Thymus (tissue), 14 donors: ENCODE results near the gene HLA-DOA. TPM values are rescaled to one million over a fixed set of nuclear protein-coding genes. Genes with fewer than 3 reads are reported as not detected.

Experiments
- DNase-seq, 9 donors: peaks; one replicate each; pipeline ENCODE4 v3.0.0-alpha.2; 2013; ENCODE audit warnings: low spot score in 9 of 9, low read depth in 6 of 9, missing footprints in 1 of 9
- H3K27ac ChIP-seq, 2 donors: one replicate each; pipeline ENCODE4 v1.5.1; 2013; ENCODE audit warnings: control low read depth in 1 of 2, low read depth in 1 of 2, low read length in 1 of 2, mild to moderate bottlenecking in 1 of 2, moderate library complexity in 1 of 2
- H3K27me3 ChIP-seq, 2 donors: one replicate each; pipeline ENCODE4 v1.5.1; 2013; ENCODE audit warnings: low read length in 1 of 2; ENCODE audit not compliant: control insufficient read depth in 2 of 2, insufficient read depth in 1 of 2
- H3K36me3 ChIP-seq, 2 donors: one replicate each; pipeline ENCODE4 v1.5.1; 2013; ENCODE audit warnings: low read length in 1 of 2, mild to moderate bottlenecking in 1 of 2, moderate library complexity in 1 of 2; ENCODE audit not compliant: control insufficient read depth in 2 of 2, insufficient read depth in 2 of 2
- H3K4me1 ChIP-seq, 2 donors: one replicate each; pipeline ENCODE4 v1.5.1; 2013; ENCODE audit warnings: low read length in 2 of 2; ENCODE audit not compliant: control insufficient read depth in 2 of 2, insufficient read depth in 2 of 2
- H3K4me3 ChIP-seq, 2 donors: one replicate each; pipeline ENCODE4 v1.5.1; 2013; ENCODE audit warnings: low read length in 2 of 2, control low read depth in 1 of 2, mild to moderate bottlenecking in 1 of 2
- H3K9me3 ChIP-seq, 2 donors: one replicate each; pipeline ENCODE4 v1.5.1; 2013; ENCODE audit warnings: low read length in 1 of 2, mild to moderate bottlenecking in 1 of 2; ENCODE audit not compliant: control insufficient read depth in 2 of 2, insufficient read depth in 1 of 2
- WGBS: extraction: QIAGEN DNeasy Blood & Tissue Kit; methylation state at CpG from one replicate; pipeline ENCODE4 v1.1.7; 2013; 5-methylcytosine and 5-hydroxymethylcytosine counted together
- long read RNA-seq, 10 donors: transcript quantifications; one replicate each; lab custom pipeline, GENCODE V29; 2026
- polyA plus RNA-seq: library from polyadenylated mRNA; stranded (reverse); fragments of 200-250 nt; gene quantifications from one replicate; pipeline ENCODE4 v1.2.3, GENCODE V29; 2013
- total RNA-seq: library from RNA; stranded (reverse); fragments of 120-200 nt; gene quantifications from one replicate; pipeline ENCODE4 v1.2.4, GENCODE V29; 2013
- donor health status: healthy.

Gene HLA-DOA
- total RNA-seq = 38.8 TPM
- 27.9 TPM for polyA plus RNA-seq
- long read RNA-seq, donor 1, partial matches to known transcripts = 0 of 1 reads
- long read RNA-seq, donor 1, other reads (novel, unspliced or antisense) = 0 of 1 reads
- long read RNA-seq, donor 2 = 0 reads
- long read RNA-seq, donor 3, transcript HLA-DOA-201 (5 exons, 3,489 nt) = major isoform, 8 of 20 reads
- long read RNA-seq, donor 3, partial matches to known transcripts = 8 of 20 reads
- long read RNA-seq, donor 3, other reads (novel, unspliced or antisense) = 0 of 20 reads
- long read RNA-seq, donor 4, partial matches to known transcripts = 0 of 2 reads
- long read RNA-seq, donor 4, other reads (novel, unspliced or antisense) = 0 of 2 reads
- long read RNA-seq, donor 5, transcript HLA-DOA-201 (5 exons, 3,489 nt) = major isoform, 9 of 18 reads
- long read RNA-seq, donor 5, partial matches to known transcripts = 8 of 18 reads
- long read RNA-seq, donor 5, other reads (novel, unspliced or antisense) = 0 of 18 reads
- long read RNA-seq, donor 6, partial matches to known transcripts = 0 of 1 reads
- long read RNA-seq, donor 6, other reads (novel, unspliced or antisense) = 0 of 1 reads
- long read RNA-seq, donor 7, partial matches to known transcripts = 0 of 3 reads
- long read RNA-seq, donor 7, other reads (novel, unspliced or antisense) = 0 of 3 reads
- long read RNA-seq, donor 8, partial matches to known transcripts = 0 of 3 reads
- long read RNA-seq, donor 8, other reads (novel, unspliced or antisense) = 0 of 3 reads
- long read RNA-seq, donor 9 = 0 reads
- long read RNA-seq, donor 10, partial matches to known transcripts = 7 of 11 reads
- long read RNA-seq, donor 10, other reads (novel, unspliced or antisense) = 0 of 11 reads

DNA sequence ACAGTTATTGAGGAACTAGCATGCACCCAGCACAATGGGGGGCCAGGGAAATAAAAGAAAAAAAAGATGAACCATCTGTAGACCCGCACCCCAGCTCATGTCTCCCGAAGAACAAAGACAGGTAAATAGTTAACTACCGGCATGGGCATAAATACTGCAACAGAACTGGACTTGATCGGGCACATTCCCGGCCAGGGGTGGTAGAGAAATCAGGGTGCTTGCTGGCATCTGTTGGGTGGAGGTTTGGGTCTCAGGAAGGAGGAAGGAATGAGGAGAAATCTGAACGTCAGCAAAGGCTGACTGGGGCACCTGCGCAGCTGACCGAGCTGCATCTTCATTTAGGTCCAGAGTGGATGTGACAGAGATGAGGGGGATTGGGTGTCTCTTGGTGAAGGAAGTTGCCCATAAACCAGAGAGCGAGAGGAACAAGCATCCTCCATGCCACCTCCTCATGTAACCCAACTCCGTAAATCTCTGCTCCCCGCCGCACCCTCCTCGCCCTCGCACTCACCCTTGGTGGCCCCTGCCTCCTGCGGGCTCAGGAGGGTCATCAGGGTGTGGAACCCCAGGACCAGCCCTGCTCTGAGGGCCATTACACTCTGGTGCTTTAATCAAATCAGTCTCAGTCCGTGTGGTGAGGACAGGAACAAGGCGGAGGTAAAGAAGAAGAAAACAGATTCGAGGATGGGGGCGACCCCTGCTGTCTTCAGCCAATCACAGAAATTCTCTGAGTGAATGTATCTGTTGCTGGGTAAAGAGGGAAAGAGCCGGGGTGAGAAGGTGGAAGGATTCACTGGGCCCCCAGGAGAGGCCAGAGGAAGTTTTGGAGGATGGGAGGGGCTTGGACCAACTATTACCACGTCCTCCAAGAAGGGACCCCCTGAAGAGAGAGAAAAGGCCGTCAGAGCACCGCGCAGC lies at the start of gene HLA-DOA:
Gene HLA-DOA, minus strand, starts transcription at position 648 of the 918 bp plus-strand sequence.
- Histone ChIP-seq H3K4me3 (peak within 1 kb of the TSS; percentile 45 to 47), H3K27ac (peak within 1 kb of the TSS; percentile 22 to 44), H3K27me3 (peaks cover 0 to 8% of the 10 kb centered on the region in 2 donors), H3K36me3 (no peaks in the 10 kb centered on the region), H3K9me3 (no peaks in the 10 kb centered on the region), H3K4me1 (peaks cover 0 to 9% of the 10 kb centered on the region in 2 donors)
- WGBS = 15% methylated on average over 24 of the region's 24 CpGs
- DNase-seq = peak in 7 of 9 donors; percentile 29 to 83 (median 54)

DNA sequence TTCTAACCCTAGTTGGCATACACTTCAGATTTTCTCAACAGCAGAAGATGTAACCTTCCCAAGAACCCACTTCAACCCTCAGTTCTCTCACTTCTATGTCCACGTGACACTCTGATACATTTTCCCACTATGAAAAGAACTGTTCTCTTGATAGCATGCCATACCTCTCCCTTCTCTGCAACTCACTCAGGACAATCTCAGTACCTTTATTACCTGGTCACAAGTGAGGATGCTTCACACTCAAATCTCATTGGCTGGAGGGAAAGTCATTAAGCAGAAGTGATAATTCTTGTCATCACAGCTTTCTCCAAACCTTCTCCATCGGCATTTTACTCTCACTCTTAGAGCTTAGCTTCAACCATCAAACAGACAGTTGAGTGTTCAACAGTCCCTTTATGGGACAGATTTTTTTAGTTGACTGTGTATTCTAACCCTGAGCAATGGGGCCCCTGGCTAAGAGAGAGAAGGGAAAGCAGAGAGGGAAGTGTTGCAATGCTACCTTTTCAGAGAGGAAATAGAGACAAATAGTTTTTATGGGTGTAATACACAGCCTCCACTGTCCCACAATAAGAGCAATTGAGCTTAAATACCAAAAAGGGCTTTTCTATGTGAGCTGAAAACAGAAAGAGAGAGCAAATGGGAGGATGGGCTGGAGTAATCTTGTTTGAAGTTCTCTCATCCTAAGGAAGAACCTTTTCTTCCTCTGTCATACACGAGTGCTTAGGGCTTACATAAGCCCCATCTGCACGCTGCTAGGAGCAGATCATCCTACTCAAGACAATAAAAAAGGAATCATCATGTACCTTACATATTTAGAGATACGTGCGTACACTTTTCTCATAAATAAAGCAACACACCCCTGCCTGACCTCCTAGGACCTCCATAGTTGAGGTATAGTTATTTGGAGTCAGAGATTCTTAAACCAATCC lies 48.1 kb upstream of the HLA-DOA start:
- DNase-seq = peak in 1 of 9 donors; percentile 20
- WGBS = 61% methylated on average over 6 of the region's 6 CpGs
- H3K27me3 ChIP-seq = no peaks in the 10 kb centered on the region
- no peak overlapping the region for H3K4me3 ChIP-seq
- H3K9me3 ChIP-seq = no peaks in the 10 kb centered on the region
- H3K4me1 ChIP-seq = no peaks in the 10 kb centered on the region
- no peaks in the 10 kb centered on the region for H3K36me3 ChIP-seq
- H3K27ac ChIP-seq = no peak overlapping the region

DNA sequence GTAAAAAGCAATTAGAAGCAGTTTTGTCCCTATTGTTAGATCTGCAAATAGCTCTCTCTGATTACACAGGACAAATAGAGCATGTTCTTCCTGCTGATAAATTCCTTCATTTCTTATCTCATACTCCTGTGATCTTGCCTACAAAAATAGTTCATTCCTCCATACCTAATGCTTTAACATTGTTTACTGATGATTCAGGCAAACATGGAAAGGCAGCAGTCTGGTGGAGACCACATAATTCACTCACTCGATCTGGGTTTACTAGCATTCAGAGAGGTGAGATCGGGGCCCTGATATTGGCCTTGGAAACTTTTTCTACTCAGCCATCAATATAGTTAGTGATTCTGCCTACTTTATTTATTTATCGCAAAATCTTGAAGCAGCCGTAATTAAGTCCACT lies 43.8 kb upstream of the HLA-DOA start:
- Histone ChIP-seq H3K4me3 (no peak overlapping the region), H3K27ac (no peak overlapping the region), H3K4me1 (no peaks in the 10 kb centered on the region), H3K27me3 (no peaks in the 10 kb centered on the region), H3K9me3 (no peaks in the 10 kb centered on the region), H3K36me3 (no peaks in the 10 kb centered on the region)
- no peak for DNase-seq
- 47% methylated on average over 4 of the region's 4 CpGs for WGBS

DNA sequence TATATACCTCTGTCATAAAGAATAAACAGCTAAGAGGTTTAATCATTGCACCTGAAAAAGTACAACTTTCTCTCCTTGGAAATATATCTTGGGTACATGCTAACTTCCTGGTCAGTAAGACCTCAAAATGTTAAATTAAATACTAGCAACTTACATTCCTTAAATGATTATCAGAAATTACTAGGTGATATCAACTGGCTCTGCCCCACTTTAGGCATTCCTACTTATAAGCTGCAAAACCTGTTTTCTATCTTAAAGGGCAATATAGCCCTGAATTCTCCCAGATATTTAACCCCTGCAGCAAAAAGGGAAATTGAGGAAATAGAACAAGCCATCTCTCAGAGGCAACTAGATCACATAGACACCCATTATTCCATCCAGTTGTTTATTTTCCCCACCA lies 43.2 kb upstream of the HLA-DOA start:
- no peaks in the 10 kb centered on the region for H3K9me3 ChIP-seq
- no peaks in the 10 kb centered on the region for H3K27me3 ChIP-seq
- H3K4me1 ChIP-seq = no peaks in the 10 kb centered on the region
- H3K4me3 ChIP-seq = no peak overlapping the region
- H3K27ac ChIP-seq = no peak overlapping the region
- DNase-seq = no peak
- H3K36me3 ChIP-seq = no peaks in the 10 kb centered on the region

DNA sequence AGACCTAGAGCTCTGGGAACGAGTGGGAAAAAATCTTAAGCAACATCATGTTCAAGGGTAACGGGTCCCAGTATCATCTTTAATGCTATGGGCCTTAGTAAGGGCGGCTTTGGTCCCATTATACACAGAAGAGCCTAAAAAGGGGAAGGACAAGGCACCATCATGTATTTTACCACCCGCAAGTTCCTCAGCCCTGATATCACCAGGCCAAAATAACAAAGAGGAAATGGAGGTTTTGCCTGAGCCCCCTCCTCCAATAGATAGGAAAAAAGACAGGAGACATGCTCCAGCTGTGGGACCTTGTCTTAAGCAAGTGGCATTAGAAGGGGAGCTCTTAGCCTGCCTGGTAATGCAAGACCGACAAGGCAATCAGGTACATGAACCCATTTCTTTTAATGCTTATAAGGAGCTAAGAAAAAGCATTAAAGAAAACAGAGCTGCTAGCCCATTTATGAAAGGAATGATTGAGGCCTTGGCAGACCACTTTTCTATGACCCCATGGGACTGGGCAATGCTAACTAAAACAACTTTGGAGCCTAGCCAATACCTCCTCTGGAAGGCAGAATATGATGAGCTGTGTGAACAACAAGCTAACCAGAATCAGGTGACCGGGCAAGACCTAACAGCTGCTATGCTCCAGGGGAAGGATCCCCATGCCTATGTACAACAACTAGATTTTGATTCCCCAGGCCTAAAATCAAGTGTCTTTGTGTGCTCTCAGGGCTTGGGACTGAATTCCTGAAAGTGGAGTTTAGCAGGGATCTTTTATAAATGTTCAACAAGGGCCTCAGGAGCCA lies 40.8 kb upstream of the HLA-DOA start:
- H3K4me1 ChIP-seq = no peaks in the 10 kb centered on the region
- no peaks in the 10 kb centered on the region for H3K27me3 ChIP-seq
- no peak overlapping the region for H3K4me3 ChIP-seq
- H3K27ac ChIP-seq = no peak overlapping the region
- 79% methylated on average over 6 of the region's 6 CpGs for WGBS
- H3K9me3 ChIP-seq = no peaks in the 10 kb centered on the region
- no peak for DNase-seq
- H3K36me3 ChIP-seq = no peaks in the 10 kb centered on the region

DNA sequence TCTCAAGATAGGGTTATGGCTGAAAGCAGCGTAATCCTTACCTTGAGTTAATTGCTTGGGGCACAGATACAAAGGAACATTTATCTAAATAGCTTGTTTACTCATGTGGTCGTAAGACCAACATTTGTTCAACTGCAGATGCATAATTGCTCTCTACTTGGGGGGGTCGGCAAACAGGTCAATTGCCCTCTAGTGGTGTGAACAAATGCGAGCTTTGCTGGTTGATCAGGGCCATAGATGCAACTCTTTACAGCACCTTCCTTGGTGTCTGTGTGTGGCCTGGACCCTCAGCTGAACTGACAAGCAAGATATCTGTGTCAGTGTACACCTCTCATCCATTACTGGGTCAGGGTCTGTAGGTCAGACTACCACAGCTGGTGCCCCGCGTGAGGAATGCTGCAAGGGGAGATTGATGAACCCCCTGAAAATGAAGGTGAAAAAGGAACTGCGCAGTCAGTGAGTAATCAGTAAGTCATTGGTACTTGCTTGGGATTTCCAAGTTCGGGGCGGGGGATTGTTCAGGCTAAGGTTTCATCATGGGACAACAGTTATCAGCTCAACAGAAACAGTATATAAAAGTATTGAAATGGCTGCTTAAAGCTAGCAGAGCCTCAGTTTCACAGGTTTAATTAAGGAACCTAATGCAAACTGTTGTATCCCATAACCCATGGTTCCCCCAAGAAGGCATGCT lies 40.1 kb upstream of the HLA-DOA start:
- 89% methylated on average over 9 of the region's 9 CpGs for WGBS
- Histone ChIP-seq H3K4me3 (no peak overlapping the region), H3K4me1 (no peaks in the 10 kb centered on the region)

DNA sequence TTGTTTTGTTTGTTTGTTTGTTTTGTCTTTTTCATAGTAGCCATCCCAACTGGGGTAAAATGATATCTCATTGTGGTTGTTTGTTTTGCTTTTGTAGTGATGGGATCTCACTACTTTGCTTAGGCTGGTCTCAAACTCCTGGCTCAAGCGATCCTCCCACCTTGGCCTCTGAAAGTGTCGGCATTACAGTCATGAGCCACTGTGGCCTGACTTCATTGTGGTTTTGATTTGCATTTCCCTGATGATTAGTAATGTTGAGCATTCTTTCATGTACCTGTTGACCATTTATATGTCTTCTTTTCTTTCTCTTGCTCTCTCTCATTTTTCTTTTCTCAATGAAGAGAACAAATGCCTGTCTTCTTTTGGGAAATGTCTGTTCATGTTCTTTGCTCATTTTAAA lies 30.8 kb upstream of the HLA-DOA start:
- H3K9me3 ChIP-seq = no peaks in the 10 kb centered on the region
- no peak for DNase-seq
- no peaks in the 10 kb centered on the region for H3K36me3 ChIP-seq
- no peak overlapping the region for H3K4me3 ChIP-seq
- no peaks in the 10 kb centered on the region for H3K4me1 ChIP-seq
- 97% methylated on average over 2 of the region's 2 CpGs for WGBS
- H3K27me3 ChIP-seq = no peaks in the 10 kb centered on the region
- H3K27ac ChIP-seq = no peak overlapping the region

More for the DNA sequence above, 40.1 kb upstream of the HLA-DOA start:
- H3K27ac ChIP-seq = no peak overlapping the region
- DNase-seq = no peak
- no peaks in the 10 kb centered on the region for H3K36me3 ChIP-seq
- no peaks in the 10 kb centered on the region for H3K27me3 ChIP-seq
- no peaks in the 10 kb centered on the region for H3K9me3 ChIP-seq
